NCI-H1694 treated with DMSO at 0.1 percent for 48 hours (cell line): ENCODE data around the gene SYNGR4.

Experiments used
- DNase-seq: peaks from one replicate; lab custom pipeline; 2025; lab: John Stamatoyannopoulos, UW

SYNGR4 gene

DNA sequence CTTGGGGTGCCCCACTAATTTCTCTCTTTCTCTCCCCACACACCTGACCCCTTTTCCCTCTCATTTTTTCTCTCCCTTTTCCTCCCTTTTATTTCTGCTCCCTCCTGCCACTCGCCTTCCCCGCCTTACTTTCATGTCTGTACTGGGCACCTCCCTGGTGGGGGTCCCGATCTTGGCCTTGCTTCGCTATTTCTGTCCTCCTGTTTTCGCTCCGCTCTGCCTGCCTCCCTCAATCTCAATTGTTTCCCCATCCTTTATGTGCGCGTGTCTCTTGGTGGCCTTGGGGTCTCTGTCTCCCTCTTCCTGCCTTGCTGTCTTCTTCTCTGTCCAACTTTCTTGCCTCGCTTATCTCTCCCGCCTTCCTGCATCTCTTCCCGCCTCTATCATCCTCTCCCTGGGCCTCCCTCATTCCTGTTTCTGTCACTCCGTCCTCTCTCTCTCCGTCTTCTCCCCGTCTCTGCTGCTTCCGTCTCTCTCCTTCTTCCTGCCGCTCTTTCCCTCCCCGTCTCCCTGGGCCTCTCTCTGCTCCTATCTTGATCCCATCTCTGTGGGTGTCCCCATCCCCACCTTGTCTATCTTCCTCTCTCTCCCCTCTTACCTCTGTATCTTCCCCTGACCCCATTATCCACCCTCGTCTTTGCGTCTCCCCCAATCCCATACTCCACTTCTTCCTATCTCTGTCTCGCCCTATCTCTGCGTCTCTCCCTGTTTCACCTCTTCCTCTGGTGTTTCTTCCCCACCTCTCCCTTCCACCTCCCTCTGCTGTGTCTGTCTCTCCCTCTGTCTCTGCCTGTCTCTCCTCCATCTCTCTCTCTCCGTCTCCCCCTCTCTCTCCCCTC lies 33.3 kb downstream of the SYNGR4 start:
- DNase-seq: no peak

- DNase-seq: no peak
Measured at GRCh38 chr19:48398102-48398374, 33.9 kb downstream of the SYNGR4 start.

GRCh38 chr19:48398375-48399235 lies 34.4 kb downstream of the SYNGR4 start:
- peak; percentile 25 for DNase-seq

DNA sequence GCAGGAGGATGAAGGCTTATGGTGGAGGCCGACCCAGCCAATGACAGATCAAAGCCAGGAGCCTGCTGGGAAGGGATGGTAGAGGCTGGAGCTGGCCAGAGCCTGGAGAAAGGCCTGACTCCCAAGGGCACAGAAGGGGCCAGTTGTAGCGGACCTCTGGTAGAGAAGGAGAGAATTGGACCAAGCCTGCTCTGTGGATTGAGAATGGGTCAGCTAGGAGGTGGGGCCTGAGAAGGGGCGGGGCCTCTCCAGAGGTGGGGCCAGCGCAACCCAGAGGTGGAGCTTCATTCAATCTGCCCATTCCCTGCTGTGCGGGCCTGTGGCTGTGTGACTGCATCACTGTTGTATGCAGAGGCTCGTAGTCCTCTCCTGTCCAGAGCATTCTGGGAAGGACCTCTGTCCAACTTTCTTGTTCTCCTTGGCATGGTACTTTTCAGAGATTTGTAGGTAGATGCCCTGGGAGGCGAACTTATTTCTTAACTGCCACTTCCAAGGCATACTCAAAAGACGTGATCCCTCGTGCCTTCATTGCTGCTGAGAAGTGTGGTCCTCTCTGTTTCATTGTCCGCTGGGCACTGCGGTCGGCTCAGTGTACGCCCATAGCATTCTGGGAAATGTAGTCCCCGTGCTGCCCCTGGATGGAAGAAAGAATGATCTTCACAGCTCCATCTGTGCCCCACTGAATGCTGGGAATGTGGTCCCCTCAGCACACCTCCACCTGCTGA lies 36.0 kb downstream of the SYNGR4 start:
- DNase-seq: no peak

- no peak for DNase-seq
Measured at GRCh38 chr19:48401287-48401686, 37.1 kb downstream of the SYNGR4 start.

DNA sequence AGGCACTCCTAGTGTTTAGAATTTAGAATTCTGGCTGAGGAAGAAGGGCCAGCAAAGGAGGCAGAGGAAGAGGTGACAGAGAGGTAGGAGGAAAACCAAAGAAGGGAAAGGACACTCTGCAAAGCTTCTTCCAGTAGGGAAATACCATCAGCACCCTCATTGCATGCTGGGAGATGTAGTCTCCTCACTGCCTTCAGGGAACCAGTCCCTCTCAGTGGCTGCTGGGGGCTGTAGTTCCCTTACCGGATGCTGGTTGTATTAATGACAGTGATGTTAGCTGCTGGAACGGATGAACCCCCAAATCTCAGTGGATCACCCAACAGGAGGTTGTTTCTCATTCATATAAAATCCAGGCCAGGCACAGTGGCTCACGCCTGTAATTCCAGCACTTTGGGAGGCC lies 39.4 kb downstream of the SYNGR4 start:
- DNase-seq: peak; percentile 63

DNA sequence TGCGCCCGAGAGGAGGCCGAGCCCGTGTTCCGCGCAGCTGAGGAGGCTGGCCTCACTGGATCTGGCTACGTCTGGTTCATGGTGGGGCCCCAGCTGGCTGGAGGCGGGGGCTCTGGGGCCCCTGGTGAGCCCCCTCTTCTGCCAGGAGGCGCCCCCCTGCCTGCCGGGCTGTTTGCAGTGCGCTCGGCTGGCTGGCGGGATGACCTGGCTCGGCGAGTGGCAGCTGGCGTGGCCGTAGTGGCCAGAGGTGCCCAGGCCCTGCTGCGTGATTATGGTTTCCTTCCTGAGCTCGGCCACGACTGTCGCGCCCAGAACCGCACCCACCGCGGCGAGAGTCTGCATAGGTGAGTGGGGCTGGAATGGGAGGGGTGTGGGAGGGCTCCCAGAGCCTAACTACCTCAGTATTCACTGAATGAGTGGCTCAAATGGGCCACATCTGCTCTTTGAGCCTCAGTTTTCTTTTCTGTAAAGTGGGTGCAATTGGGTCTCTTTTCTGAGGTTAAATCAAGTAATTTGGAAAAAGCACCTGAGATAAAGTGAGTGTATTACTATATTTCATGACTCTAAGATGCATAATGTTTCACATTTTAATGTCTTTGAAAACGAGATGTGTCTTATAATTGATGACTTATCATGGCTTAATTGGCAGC lies 41.0 kb downstream of the SYNGR4 start:
- DNase-seq: no peak

GRCh38 chr19:48405850-48406249 lies 41.7 kb downstream of the SYNGR4 start:
- no peak for DNase-seq

- no peak for DNase-seq
Measured at GRCh38 chr19:48413879-48414587, 49.9 kb downstream of the SYNGR4 start.

DNA sequence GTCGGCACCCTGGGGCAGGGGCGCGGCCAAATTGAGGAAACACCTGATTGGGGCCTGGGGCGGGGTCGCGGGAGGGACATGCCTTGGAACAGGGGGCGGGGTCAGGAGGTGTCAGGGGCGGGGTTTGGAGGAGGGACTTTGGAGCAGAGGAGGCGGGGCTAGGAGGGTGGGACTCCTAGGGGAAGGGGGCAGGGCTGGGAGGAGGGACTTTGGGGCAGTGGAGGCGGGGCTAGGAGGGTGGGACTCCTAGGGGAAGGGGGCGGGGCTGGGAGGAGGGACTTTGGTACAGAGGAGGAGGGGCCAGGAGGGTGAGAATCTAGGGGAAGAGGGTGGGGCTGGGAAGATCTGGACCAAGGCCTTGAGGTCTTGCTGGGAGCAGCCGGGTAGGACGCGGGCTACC lies 51.2 kb downstream of the SYNGR4 start:
- DNase-seq: no peak

- DNase-seq: no peak
Measured at GRCh38 chr19:48415806-48416221, 51.6 kb downstream of the SYNGR4 start.

- no peak for DNase-seq
Measured at GRCh38 chr19:48417421-48417820, 53.3 kb downstream of the SYNGR4 start.

GRCh38 chr19:48418317-48419064 lies 54.3 kb downstream of the SYNGR4 start:
- DNase-seq: no peak

- no peak for DNase-seq
Measured at GRCh38 chr19:48419158-48419920, 55.2 kb downstream of the SYNGR4 start.

DNA sequence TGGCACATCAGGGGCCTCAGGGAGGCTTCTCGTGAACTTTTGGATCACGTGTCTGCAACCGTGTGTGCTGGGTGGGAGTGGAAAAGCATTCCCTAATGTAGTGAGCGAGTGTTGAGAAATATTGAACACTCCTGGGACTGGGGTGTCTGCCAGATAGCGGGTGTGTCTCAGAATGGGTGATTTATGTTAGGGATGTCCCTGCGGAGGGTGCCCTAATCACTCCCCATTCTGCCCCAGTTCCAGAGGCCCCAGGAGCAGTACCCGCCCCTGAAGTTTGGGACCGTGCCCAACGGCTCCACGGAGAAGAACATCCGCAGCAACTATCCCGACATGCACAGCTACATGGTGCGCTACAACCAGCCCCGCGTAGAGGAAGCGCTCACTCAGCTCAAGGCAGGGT lies 57.4 kb downstream of the SYNGR4 start:
- no peak for DNase-seq

DNA sequence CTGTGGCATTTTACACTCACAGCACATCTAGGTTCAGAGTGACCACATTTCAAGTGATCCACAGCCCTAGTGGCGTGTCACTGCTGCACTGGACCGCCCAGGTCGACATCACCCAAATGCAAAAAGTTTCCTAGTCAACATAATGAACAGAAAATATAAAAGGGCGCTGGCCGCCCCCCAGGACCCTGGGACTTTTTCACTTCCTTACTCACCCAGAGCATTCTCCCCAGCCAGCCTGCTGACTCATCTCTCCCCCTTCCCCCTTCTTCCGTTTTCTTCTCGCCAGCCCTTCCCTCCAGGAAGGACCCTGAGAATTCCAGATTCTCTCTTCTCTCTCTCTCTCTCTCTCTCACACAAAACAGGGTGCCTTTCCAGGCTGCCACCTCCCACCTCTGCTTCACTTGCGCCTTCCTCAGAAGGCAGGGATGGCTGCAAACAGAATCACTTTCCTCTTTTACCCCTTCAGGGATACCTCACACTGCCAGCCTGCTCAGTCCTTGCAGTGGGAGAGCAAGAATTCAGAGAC lies 60.6 kb downstream of the SYNGR4 start:
- no peak for DNase-seq
